OCI-LY7 (cell line): ENCODE measurements around the gene DOCK3. TPM values are rescaled to one million over a fixed set of nuclear protein-coding genes. Genes with fewer than 3 reads are reported as not detected.

Experiments
- BruUV-seq: library from RNA; stranded (reverse); fragments of 400-500 nt; replicated peaks from 2 replicates; lab custom pipeline; 2021; lab: Mats Ljungman, UMichigan
- CTCF ChIA-PET: fragments of 300-600 bp; sonication (Branson Sonifier 250); formaldehyde crosslinking; loops from one replicate; lab custom pipeline; 2022; ENCODE audit warnings: antibody characterized with exemption; ENCODE audit not compliant: unreplicated experiment; lab: Charles Lee
- POLR2A ChIA-PET: fragments of 300-600 bp; sonication (Branson Sonifier 250); formaldehyde crosslinking; loops from one replicate; lab custom pipeline; 2022; ENCODE audit warnings: antibody characterized with exemption; lab: Charles Lee
- DNase-seq: peaks from one replicate; pipeline ENCODE4 v3.0.0-alpha.2; 2015; ENCODE audit warnings: low spot score
- H2AFZ ChIP-seq: fragments of 200-600 bp; sonication (generic), shearing (Covaris generic); 2 replicates; pipeline ENCODE4 v1.6.1; 2014; ENCODE audit warnings: mild to moderate bottlenecking, antibody characterized with exemption, low read length, moderate library complexity
- H3K27ac ChIP-seq: fragments of 200-600 bp; sonication (generic); 2 replicates; pipeline ENCODE4 v1.5.1; 2014; ENCODE audit warnings: mixed run types, low read depth, mild to moderate bottlenecking, moderate library complexity, low read length, inconsistent platforms; ENCODE audit not compliant: poor library complexity, severe bottlenecking
- H3K36me3 ChIP-seq: fragments of 200-600 bp; sonication (generic); 2 replicates; pipeline ENCODE4 v1.6.1; 2014; ENCODE audit warnings: mild to moderate bottlenecking, antibody characterized with exemption, low read length, moderate library complexity, mixed read lengths; ENCODE audit not compliant: insufficient read depth
- H3K4me1 ChIP-seq: fragments of 200-600 bp; sonication (generic); 2 replicates; pipeline ENCODE4 v1.5.1; 2014; ENCODE audit warnings: mild to moderate bottlenecking, low read length; ENCODE audit not compliant: insufficient read depth, poor library complexity, severe bottlenecking
- H3K4me2 ChIP-seq: fragments of 200-600 bp; sonication (generic); 2 replicates; pipeline ENCODE4 v1.6.1; 2014; ENCODE audit warnings: mild to moderate bottlenecking, low read length
- H3K4me3 ChIP-seq: fragments of 200-600 bp; sonication (generic); 2 replicates; pipeline ENCODE4 v1.5.1; 2014; ENCODE audit warnings: mild to moderate bottlenecking, low read depth, low read length; ENCODE audit not compliant: poor library complexity, severe bottlenecking
- H3K79me2 ChIP-seq: fragments of 200-600 bp; sonication (generic); 2 replicates; pipeline ENCODE4 v1.6.1; 2016; ENCODE audit warnings: low read depth, mild to moderate bottlenecking, low read length, moderate library complexity, mixed read lengths; ENCODE audit not compliant: insufficient read depth
- H3K9me2 ChIP-seq: fragments of 200-600 bp; sonication (generic); 2 replicates; pipeline ENCODE4 v1.6.1; 2016; ENCODE audit warnings: mild to moderate bottlenecking, low read length, mixed read lengths; ENCODE audit not compliant: insufficient read depth
- H3K9me3 ChIP-seq: fragments of 200-600 bp; sonication (generic); 2 replicates; pipeline ENCODE4 v1.6.1; 2014; ENCODE audit warnings: mild to moderate bottlenecking, mixed run types, low read length, mixed read lengths
- H4K20me1 ChIP-seq: fragments of 200-600 bp; sonication (generic); 2 replicates; pipeline ENCODE4 v1.6.1; 2014; ENCODE audit warnings: mild to moderate bottlenecking, antibody characterized with exemption, low read length, moderate library complexity, mixed read lengths; ENCODE audit not compliant: insufficient read depth
- CTCF ChIP-seq: fragments of 200-600 bp; sonication (generic); conservative IDR thresholded peaks from 2 replicates; pipeline ENCODE4 v1.5.1; 2014; ENCODE audit warnings: mild to moderate bottlenecking, antibody characterized with exemption, low read length, moderate library complexity, mixed read lengths
- EZH2phosphoT487 ChIP-seq: fragments of 200-600 bp; sonication (generic); IDR thresholded peaks from 2 replicates; pipeline ENCODE4 v1.6.1; 2018; ENCODE audit warnings: low read depth, borderline replicate concordance, mild to moderate bottlenecking, mixed run types, antibody characterized with exemption, low read length, moderate library complexity, mixed read lengths
- intact Hi-C: fragments of 100-400 bp; cut with micrococcal nuclease; formaldehyde crosslinking; loops from one replicate; pipeline ENCODE4 v1.10.0; 2022; ENCODE audit not compliant: unreplicated experiment
- total RNA-seq, 2 experiments: library from RNA; depleted of rRNA in 1 of 2; stranded (reverse); fragments of >200 nt in 1 of 2; shearing (Covaris generic) in 1 of 2; gene quantifications; 2 replicates each; pipeline ENCODE4 v1.2.3, GENCODE V29; 2014 to 2022

The DOCK3 gene
- total RNA-seq, 2 experiments from 2014 or later = not detected

GRCh38 chr3:51276046-51276445 lies 601.3 kb downstream of the DOCK3 start:
- Histone ChIP-seq H3K9me2 (no peaks in the 10 kb centered on the region), H3K4me1 (no peaks in the 10 kb centered on the region), H3K36me3 (no peaks in the 10 kb centered on the region), H3K79me2 (no peaks in the 10 kb centered on the region), H3K9me3 (no peaks in the 10 kb centered on the region), H2AFZ (no peak overlapping the region), H3K4me3 (no peak overlapping the region), H3K4me2 (no peak overlapping the region), H3K27ac (no peak overlapping the region), H4K20me1 (no peaks in the 10 kb centered on the region)
- BruUV-seq = no TSS peak
- intact Hi-C loops = no loop called here
- ChIA-PET CTCF (no interaction called here), POLR2A (interaction anchor here (1.3 kb wide), 1 partner anchor 19 kb away, joined by 3 read pairs; no protein-coding TSS in a partner anchor)
- DNase-seq = no peak
- no peak for TF ChIP-seq EZH2phosphoT487
- TF ChIP-seq CTCF = no peak

GRCh38 chr3:51279448-51279847 lies 604.7 kb downstream of the DOCK3 start:
- CTCF ChIA-PET = no interaction called here
- no TSS peak for BruUV-seq
- intact Hi-C loops = no loop called here

DNA sequence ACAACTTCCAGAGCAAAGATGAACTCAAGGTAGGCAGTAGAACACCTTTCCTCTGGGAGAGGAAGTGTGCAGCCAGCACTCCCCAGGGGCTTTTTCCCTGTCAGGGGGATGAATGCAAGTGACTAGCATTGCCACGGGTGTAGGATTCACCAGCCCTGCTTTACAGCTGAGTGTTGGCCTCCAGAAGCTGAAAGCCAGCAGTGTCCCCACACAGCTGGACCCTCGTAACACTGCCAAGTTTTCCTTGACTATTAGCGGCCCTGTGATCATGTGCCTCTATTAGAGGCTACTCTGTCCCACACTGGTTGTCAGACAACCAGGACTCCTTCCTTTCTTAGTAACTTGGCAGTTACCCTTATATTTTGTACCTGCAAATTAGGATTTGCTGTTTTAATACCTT lies 605.4 kb downstream of the DOCK3 start:
- ChIA-PET CTCF (no interaction called here), POLR2A (no interaction called here)

More at GRCh38 chr3:51279448-51279847, 604.7 kb downstream of the DOCK3 start:
- H3K9me3 ChIP-seq = no peaks in the 10 kb centered on the region
- H4K20me1 ChIP-seq = no peaks in the 10 kb centered on the region
- H2AFZ ChIP-seq = no peak overlapping the region
- no peak overlapping the region for H3K27ac ChIP-seq
- DNase-seq = no peak
- H3K4me3 ChIP-seq = no peak overlapping the region
- no peak for TF ChIP-seq EZH2phosphoT487
- TF ChIP-seq CTCF = no peak
- no peaks in the 10 kb centered on the region for H3K9me2 ChIP-seq
- no peaks in the 10 kb centered on the region for H3K4me1 ChIP-seq
- no peaks in the 10 kb centered on the region for H3K36me3 ChIP-seq
- no peaks in the 10 kb centered on the region for H3K79me2 ChIP-seq
- POLR2A ChIA-PET = no interaction called here
- no peak overlapping the region for H3K4me2 ChIP-seq

More for the DNA sequence above, 605.4 kb downstream of the DOCK3 start:
- Histone ChIP-seq H2AFZ (no peak overlapping the region), H3K9me2 (no peaks in the 10 kb centered on the region), H3K27ac (no peak overlapping the region), H3K79me2 (no peaks in the 10 kb centered on the region), H3K4me2 (no peak overlapping the region), H3K36me3 (no peaks in the 10 kb centered on the region), H4K20me1 (no peaks in the 10 kb centered on the region), H3K4me3 (no peak overlapping the region), H3K4me1 (no peaks in the 10 kb centered on the region), H3K9me3 (no peaks in the 10 kb centered on the region)
- no peak for DNase-seq
- BruUV-seq = no TSS peak
- TF ChIP-seq CTCF (no peak), EZH2phosphoT487 (no peak)
- intact Hi-C loops = no loop called here
